Fibroblast of the aortic adventitia (primary cell): ENCODE measurements around the gene RABGAP1L. TPM values are rescaled to one million over a fixed set of nuclear protein-coding genes. Genes with fewer than 3 reads are reported as not detected.

Experiments used
- DNase-seq: peaks from one replicate; pipeline ENCODE4 v3.0.0-alpha.2; 2010; ENCODE audit warnings: low read depth
- H3K4me3 ChIP-seq: 2 replicates; pipeline ENCODE4 v1.5.1; 2011; ENCODE audit warnings: low read depth, mild to moderate bottlenecking, control low read depth, low read length, moderate library complexity
- CTCF ChIP-seq: IDR thresholded peaks from 2 replicates; pipeline ENCODE4 v1.5.1; 2011; ENCODE audit warnings: mild to moderate bottlenecking, low read length, control low read depth, inconsistent platforms; ENCODE audit not compliant: insufficient read depth
- total RNA-seq: library from RNA; depleted of rRNA; stranded (reverse); fragments of >200 nt; gene quantifications from 2 replicates; pipeline ENCODE4 v1.2.3, GENCODE V29; 2012; ENCODE audit warnings: low replicate concordance

Gene RABGAP1L
- 39.9 and 154 TPM in 2 replicates for total RNA-seq

- peak within 1 kb of the TSS; percentile 88 for H3K4me3 ChIP-seq
- TF ChIP-seq CTCF, result no peak
- peak; percentile 86 for DNase-seq
Measured at GRCh38 chr1:174159252-174160108, at the start of gene RABGAP1L. Gene RABGAP1L, plus strand, starts transcription at chr1:174159520.

- no peak for DNase-seq
- no peak for TF ChIP-seq CTCF
- no peak overlapping the region for H3K4me3 ChIP-seq
Measured at GRCh38 chr1:174110053-174110452, 49.3 kb upstream of the RABGAP1L start.

GRCh38 chr1:174112489-174113162 is 46.7 kb upstream of the RABGAP1L start:
- no peak overlapping the region for H3K4me3 ChIP-seq
- DNase-seq, result peak; percentile 7
- TF ChIP-seq CTCF, result no peak

- DNase-seq, result no peak
- TF ChIP-seq CTCF, result no peak
- H3K4me3 ChIP-seq, result no peak overlapping the region
Measured at GRCh38 chr1:174114106-174114505, 45.2 kb upstream of the RABGAP1L start.

- DNase-seq, result peak; percentile 52
- H3K4me3 ChIP-seq, result no peak overlapping the region
- TF ChIP-seq CTCF, result peak; percentile 80
Measured at GRCh38 chr1:174114788-174115448, 44.4 kb upstream of the RABGAP1L start.

GRCh38 chr1:174116042-174116441 is 43.3 kb upstream of the RABGAP1L start:
- no peak overlapping the region for H3K4me3 ChIP-seq
- DNase-seq, result peak; percentile 10
- TF ChIP-seq CTCF, result no peak
